Retinal pigment epithelial cell (primary cell): ENCODE measurements around the gene CBL.

ENCODE experiments used
- DNase-seq: peaks from one replicate; pipeline ENCODE4 v3.0.0-alpha.2; 2010; ENCODE audit warnings: low read depth
- H3K4me3 ChIP-seq: 2 replicates; pipeline ENCODE4 v1.5.1; 2011; ENCODE audit warnings: mild to moderate bottlenecking, low read length, control low read depth, moderate library complexity
- TF ChIP-seq, protein P1 (sequence below): conservative IDR thresholded peaks from 2 replicates; pipeline ENCODE4 v1.5.1; 2011; ENCODE audit warnings: low read depth, low read length, control low read depth, inconsistent platforms

Gene CBL

DNA sequence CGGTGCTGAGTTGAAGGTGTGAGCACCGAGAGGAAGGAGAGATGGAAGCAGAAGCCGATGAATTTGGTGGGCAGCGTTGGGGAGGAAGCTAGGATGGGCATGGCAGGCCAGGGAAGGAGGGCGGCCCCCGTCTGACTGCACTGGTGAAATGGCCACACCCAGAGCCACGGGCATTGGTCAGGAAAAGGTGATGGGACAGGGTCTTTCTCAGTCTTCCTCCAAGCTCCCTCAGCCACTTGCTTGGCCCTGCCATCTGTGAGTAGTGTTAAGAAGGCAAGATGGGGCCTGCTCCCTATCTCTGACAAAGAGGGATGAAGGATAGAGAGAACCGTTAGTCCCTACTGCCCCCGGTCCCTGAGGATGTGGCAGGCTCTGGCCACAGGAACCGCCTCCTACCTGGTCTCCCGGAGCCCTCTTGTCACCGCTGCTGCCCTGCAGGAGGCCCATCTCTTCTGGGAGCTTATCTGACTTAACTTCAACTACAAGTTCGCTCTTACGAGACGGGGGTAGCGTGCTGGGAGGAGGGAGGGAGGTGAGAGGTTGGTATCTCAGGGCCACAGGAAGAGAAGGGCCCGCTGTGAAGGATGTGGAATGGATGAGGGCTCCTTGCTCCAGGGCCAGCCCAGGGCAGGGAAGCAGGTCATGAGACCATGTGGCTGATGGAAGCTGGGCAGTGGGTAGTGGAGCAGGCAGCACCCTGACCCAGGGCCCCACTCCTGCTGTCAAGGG lies 104.0 kb downstream of the CBL start:
- H3K4me3 ChIP-seq = no peak overlapping the region
- TF ChIP-seq, protein P1, sequence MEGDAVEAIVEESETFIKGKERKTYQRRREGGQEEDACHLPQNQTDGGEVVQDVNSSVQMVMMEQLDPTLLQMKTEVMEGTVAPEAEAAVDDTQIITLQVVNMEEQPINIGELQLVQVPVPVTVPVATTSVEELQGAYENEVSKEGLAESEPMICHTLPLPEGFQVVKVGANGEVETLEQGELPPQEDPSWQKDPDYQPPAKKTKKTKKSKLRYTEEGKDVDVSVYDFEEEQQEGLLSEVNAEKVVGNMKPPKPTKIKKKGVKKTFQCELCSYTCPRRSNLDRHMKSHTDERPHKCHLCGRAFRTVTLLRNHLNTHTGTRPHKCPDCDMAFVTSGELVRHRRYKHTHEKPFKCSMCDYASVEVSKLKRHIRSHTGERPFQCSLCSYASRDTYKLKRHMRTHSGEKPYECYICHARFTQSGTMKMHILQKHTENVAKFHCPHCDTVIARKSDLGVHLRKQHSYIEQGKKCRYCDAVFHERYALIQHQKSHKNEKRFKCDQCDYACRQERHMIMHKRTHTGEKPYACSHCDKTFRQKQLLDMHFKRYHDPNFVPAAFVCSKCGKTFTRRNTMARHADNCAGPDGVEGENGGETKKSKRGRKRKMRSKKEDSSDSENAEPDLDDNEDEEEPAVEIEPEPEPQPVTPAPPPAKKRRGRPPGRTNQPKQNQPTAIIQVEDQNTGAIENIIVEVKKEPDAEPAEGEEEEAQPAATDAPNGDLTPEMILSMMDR = no peak
- DNase-seq = no peak

- TF ChIP-seq, protein P1 = no peak
- no peak overlapping the region for H3K4me3 ChIP-seq
- DNase-seq = no peak
Observed at GRCh38 chr11:119310682-119311052, 104.5 kb downstream of the CBL start.

DNA sequence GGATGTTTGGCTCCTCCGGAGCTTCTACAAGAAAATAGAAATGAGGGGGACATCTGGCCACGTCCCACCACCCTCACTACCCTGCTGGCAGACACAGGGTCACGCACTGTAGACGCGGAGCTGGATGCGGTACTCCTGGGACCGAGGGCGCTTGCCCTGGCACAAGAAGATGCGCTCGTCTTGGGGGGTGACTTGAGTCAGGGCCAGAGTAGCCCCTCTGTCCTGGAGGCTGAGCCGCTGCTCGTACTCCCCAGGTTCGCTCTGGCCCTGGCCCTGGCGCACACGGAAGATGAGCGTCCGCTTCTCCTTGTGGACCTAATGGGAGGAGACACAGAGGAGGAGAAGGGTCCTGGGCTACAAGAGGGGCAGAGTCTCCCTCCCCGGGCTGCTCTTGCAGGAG lies 108.6 kb downstream of the CBL start:
- no peak for DNase-seq
- no peak overlapping the region for H3K4me3 ChIP-seq
- TF ChIP-seq, protein P1 = no peak

- TF ChIP-seq, protein P1 = peak; percentile 4
- H3K4me3 ChIP-seq = peak overlapping the region; percentile 69
- no peak for DNase-seq
Observed at GRCh38 chr11:119315131-119316015, 109.2 kb downstream of the CBL start.

GRCh38 chr11:119316016-119316728 lies 110.0 kb downstream of the CBL start:
- TF ChIP-seq, protein P1 = no peak
- DNase-seq = no peak
- peak overlapping the region; percentile 69 for H3K4me3 ChIP-seq

DNA sequence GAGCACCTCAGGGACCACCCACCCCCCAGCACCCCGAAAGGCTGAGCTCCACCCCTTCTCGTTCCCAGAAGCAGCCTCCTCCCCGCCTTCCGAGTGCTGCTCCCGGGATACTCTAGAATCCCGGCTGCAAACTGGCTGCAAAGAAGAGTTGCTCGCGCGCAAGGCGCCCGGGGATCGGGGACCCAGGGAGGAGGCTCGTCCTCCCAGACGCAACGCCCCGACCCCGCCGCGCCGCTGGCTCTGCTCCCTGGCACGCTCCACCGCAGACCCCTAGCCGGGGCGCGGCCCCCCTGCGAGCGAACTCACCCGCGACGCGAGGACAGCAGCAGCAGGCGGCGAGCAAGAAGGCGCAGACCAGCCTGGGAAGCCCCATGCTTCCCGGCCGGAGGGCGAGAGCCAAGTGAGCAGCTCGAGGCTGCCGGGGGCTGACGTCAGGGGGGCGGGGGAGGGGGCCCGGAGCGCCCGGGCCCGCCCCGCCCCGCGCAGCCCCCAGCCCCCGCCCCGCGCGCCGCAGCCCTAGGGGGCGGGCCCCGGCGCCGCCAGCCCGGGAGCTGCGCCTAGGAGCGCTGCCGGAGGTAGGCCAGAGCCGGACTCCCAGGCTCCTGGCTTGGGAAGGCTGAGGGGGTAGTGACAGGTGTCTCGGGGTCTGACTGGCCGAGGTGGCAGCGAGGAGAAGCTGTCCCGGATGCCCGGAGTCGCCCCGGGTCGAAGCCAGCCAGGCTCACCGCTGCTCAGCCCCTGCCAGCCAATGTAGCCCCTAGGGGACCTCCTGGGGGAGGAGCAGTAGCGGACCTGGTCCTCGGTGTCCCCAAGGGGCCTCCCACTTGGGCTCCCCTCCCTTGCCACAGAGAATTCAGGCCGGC lies 110.8 kb downstream of the CBL start, which contains the start of gene MCAM:
Gene MCAM, minus strand, starts transcription at position 402 of the 863 bp plus-strand sequence. Its CDS starts 29 bp downstream, at position 373.
- H3K4me3 ChIP-seq = peak within 1 kb of the TSS; percentile 69
- no peak for DNase-seq
- TF ChIP-seq, protein P1 = no peak
